Prostate gland (tissue), 2 donors: ENCODE measurements around the gene JAKMIP1.

Experiments used
- POLR2A ChIP-seq: fragments of 450-650 bp; IDR thresholded peaks from one replicate; pipeline ENCODE4 v1.6.1; 2016; ENCODE audit warnings: antibody characterized with exemption, mild to moderate bottlenecking
- POLR2AphosphoS5 ChIP-seq: sonication (generic); formaldehyde crosslinking; IDR thresholded peaks from one replicate; pipeline ENCODE4 v1.6.1; 2017; ENCODE audit warnings: antibody characterized with exemption
- TF ChIP-seq, protein P1 (sequence below), 4 experiments: fragments of 200-600 bp in 2 of 4; fragments of 450-650 bp in 2 of 4; sonication (generic) in 2 of 4; IDR thresholded peaks; 1 replicate in 3 of 4; 2 replicates in 1 of 4; pipeline ENCODE4 v1.5.1; 2016 to 2019; ENCODE audit warnings: antibody characterized with exemption in 4 of 4, mild to moderate bottlenecking in 2 of 4, moderate library complexity in 2 of 4

DNA sequence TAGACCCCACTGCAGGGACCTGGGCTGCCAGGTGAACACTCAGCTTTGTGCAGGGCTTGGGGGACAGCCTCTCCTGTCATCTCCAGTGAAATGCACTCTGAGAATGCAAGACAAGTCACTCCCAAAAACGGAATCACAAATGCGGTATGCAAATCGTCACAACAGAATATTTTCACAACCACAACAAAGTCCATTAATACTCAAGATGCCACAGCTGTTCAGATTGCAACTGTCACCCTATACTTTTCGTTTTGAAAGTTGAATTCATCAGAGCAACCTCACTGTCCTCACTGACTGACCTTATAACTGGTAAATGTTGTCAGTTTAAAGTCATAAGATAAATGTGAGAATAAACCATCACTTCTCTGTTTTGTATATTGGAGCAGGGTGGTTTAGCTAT lies 16.6 kb downstream of the JAKMIP1 start:
- TF ChIP-seq, protein P1, sequence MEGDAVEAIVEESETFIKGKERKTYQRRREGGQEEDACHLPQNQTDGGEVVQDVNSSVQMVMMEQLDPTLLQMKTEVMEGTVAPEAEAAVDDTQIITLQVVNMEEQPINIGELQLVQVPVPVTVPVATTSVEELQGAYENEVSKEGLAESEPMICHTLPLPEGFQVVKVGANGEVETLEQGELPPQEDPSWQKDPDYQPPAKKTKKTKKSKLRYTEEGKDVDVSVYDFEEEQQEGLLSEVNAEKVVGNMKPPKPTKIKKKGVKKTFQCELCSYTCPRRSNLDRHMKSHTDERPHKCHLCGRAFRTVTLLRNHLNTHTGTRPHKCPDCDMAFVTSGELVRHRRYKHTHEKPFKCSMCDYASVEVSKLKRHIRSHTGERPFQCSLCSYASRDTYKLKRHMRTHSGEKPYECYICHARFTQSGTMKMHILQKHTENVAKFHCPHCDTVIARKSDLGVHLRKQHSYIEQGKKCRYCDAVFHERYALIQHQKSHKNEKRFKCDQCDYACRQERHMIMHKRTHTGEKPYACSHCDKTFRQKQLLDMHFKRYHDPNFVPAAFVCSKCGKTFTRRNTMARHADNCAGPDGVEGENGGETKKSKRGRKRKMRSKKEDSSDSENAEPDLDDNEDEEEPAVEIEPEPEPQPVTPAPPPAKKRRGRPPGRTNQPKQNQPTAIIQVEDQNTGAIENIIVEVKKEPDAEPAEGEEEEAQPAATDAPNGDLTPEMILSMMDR (IDR thresholded peaks at IDR 0.05), result no peak
- no peak for TF ChIP-seq POLR2A
- TF ChIP-seq POLR2AphosphoS5, result no peak
